ENCODE measurements around the gene WBP1L.

DNA sequence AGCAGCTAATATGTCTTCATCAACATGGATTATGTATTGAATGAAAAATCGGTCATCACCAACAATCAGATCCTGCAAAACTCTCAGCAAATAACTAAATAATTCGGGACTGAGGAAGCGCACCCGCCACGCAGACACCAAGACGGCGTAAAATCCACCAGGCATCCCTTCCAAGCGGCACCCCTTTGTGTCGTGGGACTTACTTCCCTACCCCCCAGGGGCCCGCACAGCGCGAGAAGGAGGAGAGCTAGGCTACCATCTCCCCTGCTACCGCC, 30.3 kb upstream of the WBP1L start:
- 0 out of 2 replicates have a peak, but pooled peaks have one; percentile 67 for TF ChIP-seq POLR2AphosphoS5 (IDR thresholded peaks at IDR 0.05; ENCODE audit: low read depth, low read length)
- no peak for TF ChIP-seq POLR2A (IDR thresholded peaks at IDR 0.05; ENCODE audit: low read depth, low read length)

Measured in GM12892 (cell line).